Mammary epithelial cell (primary cell): ENCODE data around the gene ADAM11.

Experiments used
- CTCF ChIP-seq, 2 donors: IDR thresholded peaks in 1 of 2; conservative IDR thresholded peaks in 1 of 2; 2 replicates each; pipeline ENCODE4 v1.5.1; 2011 to 2012; ENCODE audit warnings: inconsistent platforms in 2 of 2, low read length in 2 of 2, mild to moderate bottlenecking in 2 of 2, control low read depth in 1 of 2, low read depth in 1 of 2; ENCODE audit not compliant: insufficient read depth in 1 of 2; ENCODE audit errors: extremely low read depth in 1 of 2
- EZH2 ChIP-seq: IDR thresholded peaks from 2 replicates; pipeline ENCODE4 v1.6.1; 2012; ENCODE audit warnings: low read length, inconsistent platforms, borderline replicate concordance

- TF ChIP-seq CTCF (conservative IDR thresholded peaks at IDR 0.05 in 1 of 2, IDR thresholded peaks at IDR 0.05 in 1 of 2; ENCODE audit: extremely low read depth in 1 of 2, insufficient read depth in 1 of 2, low read depth in 1 of 2, low read length in 2 of 2) (no peak), EZH2 (no peak)
Measured at GRCh38 chr17:44773140-44773539, 14.4 kb downstream of the ADAM11 start.
